ENCODE results near the gene CMTM4.

DNA sequence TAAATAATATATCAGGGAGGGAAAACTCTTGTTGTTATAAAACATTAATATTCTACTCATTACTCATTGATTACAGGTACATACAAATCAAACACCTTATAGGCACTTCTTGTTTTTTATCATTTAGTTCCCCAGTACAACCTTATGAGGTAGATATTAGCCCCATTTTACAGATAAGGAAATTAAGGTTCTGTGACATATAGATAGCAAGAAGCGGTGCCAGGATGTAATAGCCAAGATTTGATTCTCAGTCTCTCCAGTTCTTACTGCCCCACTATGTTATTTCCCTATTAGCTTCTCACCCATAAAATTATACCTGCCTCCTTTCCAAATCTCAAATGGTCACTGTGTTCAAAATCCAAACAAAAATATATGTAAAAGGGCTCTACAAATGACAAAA, 55.2 kb downstream of the CMTM4 start:
- TF ChIP-seq, protein P1, sequence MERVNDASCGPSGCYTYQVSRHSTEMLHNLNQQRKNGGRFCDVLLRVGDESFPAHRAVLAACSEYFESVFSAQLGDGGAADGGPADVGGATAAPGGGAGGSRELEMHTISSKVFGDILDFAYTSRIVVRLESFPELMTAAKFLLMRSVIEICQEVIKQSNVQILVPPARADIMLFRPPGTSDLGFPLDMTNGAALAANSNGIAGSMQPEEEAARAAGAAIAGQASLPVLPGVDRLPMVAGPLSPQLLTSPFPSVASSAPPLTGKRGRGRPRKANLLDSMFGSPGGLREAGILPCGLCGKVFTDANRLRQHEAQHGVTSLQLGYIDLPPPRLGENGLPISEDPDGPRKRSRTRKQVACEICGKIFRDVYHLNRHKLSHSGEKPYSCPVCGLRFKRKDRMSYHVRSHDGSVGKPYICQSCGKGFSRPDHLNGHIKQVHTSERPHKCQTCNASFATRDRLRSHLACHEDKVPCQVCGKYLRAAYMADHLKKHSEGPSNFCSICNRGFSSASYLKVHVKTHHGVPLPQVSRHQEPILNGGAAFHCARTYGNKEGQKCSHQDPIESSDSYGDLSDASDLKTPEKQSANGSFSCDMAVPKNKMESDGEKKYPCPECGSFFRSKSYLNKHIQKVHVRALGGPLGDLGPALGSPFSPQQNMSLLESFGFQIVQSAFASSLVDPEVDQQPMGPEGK (CRISPR knock-in tag; IDR thresholded peaks at IDR 0.05; ENCODE audit: borderline replicate concordance): no peak
- TF ChIP-seq ISL1 (CRISPR knock-in tag; IDR thresholded peaks at IDR 0.05) (no peak), BACH2 (CRISPR knock-in tag; IDR thresholded peaks at IDR 0.05; ENCODE audit: borderline replicate concordance) (no peak), ZNF70 (CRISPR knock-in tag; IDR thresholded peaks at IDR 0.05) (no peak), RARB (CRISPR knock-in tag; IDR thresholded peaks at IDR 0.05) (no peak)
- TF ChIP-seq, protein P2, sequence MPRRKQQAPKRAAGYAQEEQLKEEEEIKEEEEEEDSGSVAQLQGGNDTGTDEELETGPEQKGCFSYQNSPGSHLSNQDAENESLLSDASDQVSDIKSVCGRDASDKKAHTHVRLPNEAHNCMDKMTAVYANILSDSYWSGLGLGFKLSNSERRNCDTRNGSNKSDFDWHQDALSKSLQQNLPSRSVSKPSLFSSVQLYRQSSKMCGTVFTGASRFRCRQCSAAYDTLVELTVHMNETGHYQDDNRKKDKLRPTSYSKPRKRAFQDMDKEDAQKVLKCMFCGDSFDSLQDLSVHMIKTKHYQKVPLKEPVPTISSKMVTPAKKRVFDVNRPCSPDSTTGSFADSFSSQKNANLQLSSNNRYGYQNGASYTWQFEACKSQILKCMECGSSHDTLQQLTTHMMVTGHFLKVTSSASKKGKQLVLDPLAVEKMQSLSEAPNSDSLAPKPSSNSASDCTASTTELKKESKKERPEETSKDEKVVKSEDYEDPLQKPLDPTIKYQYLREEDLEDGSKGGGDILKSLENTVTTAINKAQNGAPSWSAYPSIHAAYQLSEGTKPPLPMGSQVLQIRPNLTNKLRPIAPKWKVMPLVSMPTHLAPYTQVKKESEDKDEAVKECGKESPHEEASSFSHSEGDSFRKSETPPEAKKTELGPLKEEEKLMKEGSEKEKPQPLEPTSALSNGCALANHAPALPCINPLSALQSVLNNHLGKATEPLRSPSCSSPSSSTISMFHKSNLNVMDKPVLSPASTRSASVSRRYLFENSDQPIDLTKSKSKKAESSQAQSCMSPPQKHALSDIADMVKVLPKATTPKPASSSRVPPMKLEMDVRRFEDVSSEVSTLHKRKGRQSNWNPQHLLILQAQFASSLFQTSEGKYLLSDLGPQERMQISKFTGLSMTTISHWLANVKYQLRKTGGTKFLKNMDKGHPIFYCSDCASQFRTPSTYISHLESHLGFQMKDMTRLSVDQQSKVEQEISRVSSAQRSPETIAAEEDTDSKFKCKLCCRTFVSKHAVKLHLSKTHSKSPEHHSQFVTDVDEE (CRISPR knock-in tag; IDR thresholded peaks at IDR 0.05): no peak
